ENCODE results near the gene NMNAT2. TPM values are rescaled to one million over a fixed set of nuclear protein-coding genes. Genes with fewer than 3 reads are reported as not detected.

The NMNAT2 gene
- total and polyA plus RNA-seq, 2 experiments from 2014 or later, result 2.4 to 4.2 TPM

GRCh38 chr1:183233113-183233512 lies 185.1 kb downstream of the NMNAT2 start:
- Histone ChIP-seq H3K9me2 (ENCODE audit: insufficient read depth) (no peaks in the 10 kb centered on the region), H3K27ac (no peak overlapping the region), H3F3A (ENCODE audit: insufficient read depth) (peaks cover 59% of the 10 kb centered on the region), H3K36me3 (ENCODE audit: low read depth) (no peaks in the 10 kb centered on the region), H3K4me2 (ENCODE audit: unreplicated experiment) (no peak overlapping the region), H4K20me1 (ENCODE audit: insufficient read depth) (no peaks in the 10 kb centered on the region), H2AFZ (no peak overlapping the region), H3K4me1 (ENCODE audit: insufficient read depth) (peaks cover 54% of the 10 kb centered on the region), H3K9me3 (ENCODE audit: low read depth) (no peaks in the 10 kb centered on the region), H3K9ac (no peak overlapping the region), H3K79me2 (ENCODE audit: insufficient read depth) (no peaks in the 10 kb centered on the region), H3K4me3 (no peak overlapping the region), H3K27me3 (replicated peaks; ENCODE audit: insufficient read depth) (no peaks in the 10 kb centered on the region)
- no peak for DNase-seq
- in situ Hi-C loops (cut with MboI), result no loop called here
- TF ChIP-seq EZH2 (IDR thresholded peaks at IDR 0.05; ENCODE audit: insufficient read depth, poor library complexity, severe bottlenecking), result no peak
- TF ChIP-seq EZH2phosphoT487 (IDR thresholded peaks at IDR 0.05; ENCODE audit: insufficient read depth, low read depth), result no peak

- in situ Hi-C loops (cut with MboI), result no loop called here
Measured at GRCh38 chr1:183231545-183231944, 186.6 kb downstream of the NMNAT2 start.

GRCh38 chr1:183230413-183230812 lies 187.8 kb downstream of the NMNAT2 start:
- in situ Hi-C loops (cut with MboI), result no loop called here
- WGBS, 2 experiments (ENCODE audit: low coverage in 1 of 2, low lambda C conversion rate in 2 of 2, missing lambda C conversion rate in 2 of 2), result 48 to 51% methylated on average over 2 of the region's 2 CpGs
- no peak overlapping the region for H3K4me2 ChIP-seq (ENCODE audit: unreplicated experiment)
- no peaks in the 10 kb centered on the region for H3K9me2 ChIP-seq (ENCODE audit: insufficient read depth)
- no peak for TF ChIP-seq EZH2 (IDR thresholded peaks at IDR 0.05; ENCODE audit: insufficient read depth, poor library complexity, severe bottlenecking)
- TF ChIP-seq EZH2phosphoT487 (IDR thresholded peaks at IDR 0.05; ENCODE audit: insufficient read depth, low read depth), result no peak
- H2AFZ ChIP-seq, result no peak overlapping the region
- no peak overlapping the region for H3K4me3 ChIP-seq
- peaks cover 32% of the 10 kb centered on the region for H3F3A ChIP-seq (ENCODE audit: insufficient read depth)
- H3K9me3 ChIP-seq (ENCODE audit: low read depth), result no peaks in the 10 kb centered on the region
- H3K36me3 ChIP-seq (ENCODE audit: low read depth), result no peaks in the 10 kb centered on the region
- peak overlapping the region; percentile 39 for H3K27ac ChIP-seq
- H3K79me2 ChIP-seq (ENCODE audit: insufficient read depth), result no peaks in the 10 kb centered on the region
- H3K4me1 ChIP-seq (ENCODE audit: insufficient read depth), result peaks cover 30% of the 10 kb centered on the region
- H3K9ac ChIP-seq, result no peak overlapping the region
- H4K20me1 ChIP-seq (ENCODE audit: insufficient read depth), result no peaks in the 10 kb centered on the region
- DNase-seq, result peak; percentile 66
- no peaks in the 10 kb centered on the region for H3K27me3 ChIP-seq (replicated peaks; ENCODE audit: insufficient read depth)

More at GRCh38 chr1:183231545-183231944, 186.6 kb downstream of the NMNAT2 start:
- Histone ChIP-seq H3K79me2 (ENCODE audit: insufficient read depth) (no peaks in the 10 kb centered on the region), H3K9ac (no peak overlapping the region), H3K9me3 (ENCODE audit: low read depth) (no peaks in the 10 kb centered on the region), H2AFZ (no peak overlapping the region), H4K20me1 (ENCODE audit: insufficient read depth) (no peaks in the 10 kb centered on the region), H3K27ac (no peak overlapping the region), H3K9me2 (ENCODE audit: insufficient read depth) (no peaks in the 10 kb centered on the region), H3K4me1 (ENCODE audit: insufficient read depth) (peaks cover 40% of the 10 kb centered on the region), H3F3A (ENCODE audit: insufficient read depth) (peaks cover 43% of the 10 kb centered on the region), H3K27me3 (replicated peaks; ENCODE audit: insufficient read depth) (no peaks in the 10 kb centered on the region), H3K4me3 (no peak overlapping the region), H3K4me2 (ENCODE audit: unreplicated experiment) (no peak overlapping the region), H3K36me3 (ENCODE audit: low read depth) (no peaks in the 10 kb centered on the region)
- no peak for TF ChIP-seq EZH2phosphoT487 (IDR thresholded peaks at IDR 0.05; ENCODE audit: insufficient read depth, low read depth)
- TF ChIP-seq EZH2 (IDR thresholded peaks at IDR 0.05; ENCODE audit: insufficient read depth, poor library complexity, severe bottlenecking), result no peak
- DNase-seq, result no peak
- WGBS, 2 experiments (ENCODE audit: low coverage in 1 of 2, low lambda C conversion rate in 2 of 2, missing lambda C conversion rate in 2 of 2), result 97 to 98% methylated on average over 1 of the region's 1 CpG

- Histone ChIP-seq H3K4me1 (ENCODE audit: insufficient read depth) (peaks cover 18% of the 10 kb centered on the region), H2AFZ (no peak overlapping the region), H3K79me2 (ENCODE audit: insufficient read depth) (no peaks in the 10 kb centered on the region), H3K9ac (no peak overlapping the region), H4K20me1 (ENCODE audit: insufficient read depth) (no peaks in the 10 kb centered on the region), H3K27ac (no peak overlapping the region), H3K27me3 (replicated peaks; ENCODE audit: insufficient read depth) (no peaks in the 10 kb centered on the region), H3K9me3 (ENCODE audit: low read depth) (no peaks in the 10 kb centered on the region), H3K9me2 (ENCODE audit: insufficient read depth) (no peaks in the 10 kb centered on the region), H3K36me3 (ENCODE audit: low read depth) (no peaks in the 10 kb centered on the region), H3K4me3 (no peak overlapping the region), H3F3A (ENCODE audit: insufficient read depth) (peaks cover 17% of the 10 kb centered on the region; the same call in 1 of the 2 replicates), H3K4me2 (ENCODE audit: unreplicated experiment) (no peak overlapping the region)
- no peak for TF ChIP-seq EZH2phosphoT487 (IDR thresholded peaks at IDR 0.05; ENCODE audit: insufficient read depth, low read depth)
- TF ChIP-seq EZH2 (IDR thresholded peaks at IDR 0.05; ENCODE audit: insufficient read depth, poor library complexity, severe bottlenecking), result no peak
- in situ Hi-C loops (cut with MboI), result no loop called here
- no peak for DNase-seq
- 88 to 89% methylated on average over 13 of the region's 13 CpGs for WGBS, 2 experiments (ENCODE audit: low coverage in 1 of 2, low lambda C conversion rate in 2 of 2, missing lambda C conversion rate in 2 of 2)
Measured at GRCh38 chr1:183228347-183229220, 189.6 kb downstream of the NMNAT2 start.

Measured in GM23248 (cell line).